Measurements from ENCODE around the gene CHURC1. TPM values are rescaled to one million over a fixed set of nuclear protein-coding genes. Genes with fewer than 3 reads are reported as not detected.

Gene CHURC1
- total RNA-seq, 1 donor from 2014 or later, result 91.3 TPM

- ATAC-seq, result peak; percentile 83
- peak; percentile 70 for DNase-seq
Measured at GRCh38 chr14:64971943-64972791, 57.9 kb downstream of the CHURC1 start, which contains the start of gene RAB15. TSS of gene RAB15 (minus strand) at chr14:64972336. CDS start at chr14:64972076, 260 bp downstream.

GRCh38 chr14:64973026-64973442 lies 58.8 kb downstream of the CHURC1 start:
- intact Hi-C loops (cut with micrococcal nuclease), result no loop called here
- ATAC-seq, result no peak
- no peak for DNase-seq

More at GRCh38 chr14:64971943-64972791, 57.9 kb downstream of the CHURC1 start, which contains the start of gene RAB15:
- intact Hi-C loops (cut with micrococcal nuclease), result no loop called here

- DNase-seq, result no peak
- no peak for ATAC-seq
- intact Hi-C loops (cut with micrococcal nuclease), result no loop called here
Measured at GRCh38 chr14:64973826-64974225, 59.6 kb downstream of the CHURC1 start.

- DNase-seq, result no peak
- ATAC-seq, result no peak
- intact Hi-C loops (cut with micrococcal nuclease), result no loop called here
Measured at GRCh38 chr14:64974563-64974962, 60.3 kb downstream of the CHURC1 start.

GRCh38 chr14:64979336-64980074 lies 65.2 kb downstream of the CHURC1 start:
- DNase-seq, result no peak
- ATAC-seq, result no peak
- intact Hi-C loops (cut with micrococcal nuclease), result no loop called here

GRCh38 chr14:64983439-64984310 lies 69.4 kb downstream of the CHURC1 start:
- intact Hi-C loops (cut with micrococcal nuclease), result no loop called here
- DNase-seq (no peak), ATAC-seq (no peak)

Other genes with a start within 250 kb of the CHURC1 start
- gene PLEKHG3, start 210.0 kb upstream of the CHURC1 start, total RNA-seq, result 22.0 TPM
- gene SPTB, start 34.5 kb upstream of the CHURC1 start, total RNA-seq, result 93.1 TPM
- not detected for gene GPX2, start 28.3 kb downstream of the CHURC1 start, total RNA-seq
- gene RAB15, start 57.9 kb downstream of the CHURC1 start, total RNA-seq, result 9.0 TPM
- 18.1 TPM for gene FNTB, start 72.4 kb downstream of the CHURC1 start, total RNA-seq
- 85.9 TPM for gene MAX, start 188.1 kb downstream of the CHURC1 start, total RNA-seq

Measured in left ventricle myocardium superior (tissue), 1 donor.